Measurements from ENCODE around the gene AP3S2. TPM values are rescaled to one million over a fixed set of nuclear protein-coding genes. Genes with fewer than 3 reads are reported as not detected.
"Not testable (repeated sequence)": the region's sequence is repeated elsewhere in the genome, so short reads cannot be mapped to it uniquely, and the experiment has no call there.

The AP3S2 gene
- total RNA-seq, 1 experiment from 2014 or later, result 23.3 TPM

GRCh38 chr15:89939910-89940309 is 46.1 kb upstream of the AP3S2 start:
- no peaks in the 10 kb centered on the region for H4K20me1 ChIP-seq (ENCODE audit: insufficient read depth)
- H2AFZ ChIP-seq (ENCODE audit: low read depth, low read length, poor library complexity, severe bottlenecking), result no peak overlapping the region
- H3K4me3 ChIP-seq (replicated peaks in 1 of 2; ENCODE audit: low read depth in 1 of 2, low read length in 2 of 2), result no peak overlapping the region
- H3K4me2 ChIP-seq (ENCODE audit: low read length), result no peak overlapping the region
- intact Hi-C loops (cut with micrococcal nuclease), result no loop called here
- H3K36me3 ChIP-seq (ENCODE audit: control insufficient read depth in 1 of 2, insufficient read depth in 2 of 2, low read length in 2 of 2), result no peaks in the 10 kb centered on the region
- H3K27me3 ChIP-seq (ENCODE audit: insufficient read depth, low read length), result no peaks in the 10 kb centered on the region
- H3K79me2 ChIP-seq (ENCODE audit: insufficient read depth, low read length), result no peaks in the 10 kb centered on the region
- no peak for TF ChIP-seq SP1 (IDR thresholded peaks at IDR 0.05; ENCODE audit: low read depth)
- no peak for TF ChIP-seq SRF (IDR thresholded peaks at IDR 0.05; ENCODE audit: low read depth)
- TF ChIP-seq CTCF (IDR thresholded peaks at IDR 0.05 in 2 of 3, conservative IDR thresholded peaks at IDR 0.05 in 1 of 3; ENCODE audit: borderline replicate concordance in 1 of 3, insufficient read depth in 1 of 3, low read depth in 2 of 3, low read length in 2 of 3), result no peak
- TF ChIP-seq CEBPB (IDR thresholded peaks at IDR 0.05; ENCODE audit: low read depth), result no peak
- TF ChIP-seq, protein P1, sequence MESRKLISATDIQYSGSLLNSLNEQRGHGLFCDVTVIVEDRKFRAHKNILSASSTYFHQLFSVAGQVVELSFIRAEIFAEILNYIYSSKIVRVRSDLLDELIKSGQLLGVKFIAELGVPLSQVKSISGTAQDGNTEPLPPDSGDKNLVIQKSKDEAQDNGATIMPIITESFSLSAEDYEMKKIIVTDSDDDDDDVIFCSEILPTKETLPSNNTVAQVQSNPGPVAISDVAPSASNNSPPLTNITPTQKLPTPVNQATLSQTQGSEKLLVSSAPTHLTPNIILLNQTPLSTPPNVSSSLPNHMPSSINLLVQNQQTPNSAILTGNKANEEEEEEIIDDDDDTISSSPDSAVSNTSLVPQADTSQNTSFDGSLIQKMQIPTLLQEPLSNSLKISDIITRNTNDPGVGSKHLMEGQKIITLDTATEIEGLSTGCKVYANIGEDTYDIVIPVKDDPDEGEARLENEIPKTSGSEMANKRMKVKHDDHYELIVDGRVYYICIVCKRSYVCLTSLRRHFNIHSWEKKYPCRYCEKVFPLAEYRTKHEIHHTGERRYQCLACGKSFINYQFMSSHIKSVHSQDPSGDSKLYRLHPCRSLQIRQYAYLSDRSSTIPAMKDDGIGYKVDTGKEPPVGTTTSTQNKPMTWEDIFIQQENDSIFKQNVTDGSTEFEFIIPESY (IDR thresholded peaks at IDR 0.05; ENCODE audit: extremely low read depth, insufficient replicate concordance, low read length), result no peak
- TF ChIP-seq EZH2 (IDR thresholded peaks at IDR 0.05), result no peak
- no peak for TF ChIP-seq SIN3A (IDR thresholded peaks at IDR 0.05; ENCODE audit: low read depth)
- no peak for TF ChIP-seq ELF1 (IDR thresholded peaks at IDR 0.05; ENCODE audit: borderline replicate concordance, low read depth)
- TF ChIP-seq ATF3 (IDR thresholded peaks at IDR 0.05), result no peak
- TF ChIP-seq EZH2phosphoT487 (IDR thresholded peaks at IDR 0.05; ENCODE audit: borderline replicate concordance), result no peak
- no peak overlapping the region for H3K9ac ChIP-seq (ENCODE audit: low read length)
- no peak for DNase-seq (ENCODE audit: low read depth, low spot score)
- BruUV-seq (replicated peaks), result no TSS peak
- no peaks in the 10 kb centered on the region for H3K9me2 ChIP-seq (ENCODE audit: insufficient read depth)
- ATAC-seq, result no peak
- POLR2A ChIA-PET, result no interaction called here
- H3K9me3 ChIP-seq (ENCODE audit: control insufficient read depth in 1 of 2, insufficient read depth in 1 of 2, low read depth in 1 of 2, low read length in 2 of 2), result no peaks in the 10 kb centered on the region
- RAD21 ChIA-PET (ENCODE audit: low non-redundant PET in 1 of 2, low total read pairs in 2 of 2, uncharacterized antibody in 2 of 2, unreplicated experiment in 2 of 2), result no interaction called here
- no peaks in the 10 kb centered on the region for H3K4me1 ChIP-seq (ENCODE audit: control insufficient read depth in 1 of 2, insufficient read depth in 2 of 2, low read length in 2 of 2)
- CTCF ChIA-PET, result interaction anchor here (2.6 kb wide), 1 partner anchor 32 kb away, joined by 8 read pairs; no protein-coding TSS in a partner anchor
- H3K27ac ChIP-seq (ENCODE audit: low read depth, low read length), result no peak overlapping the region

DNA sequence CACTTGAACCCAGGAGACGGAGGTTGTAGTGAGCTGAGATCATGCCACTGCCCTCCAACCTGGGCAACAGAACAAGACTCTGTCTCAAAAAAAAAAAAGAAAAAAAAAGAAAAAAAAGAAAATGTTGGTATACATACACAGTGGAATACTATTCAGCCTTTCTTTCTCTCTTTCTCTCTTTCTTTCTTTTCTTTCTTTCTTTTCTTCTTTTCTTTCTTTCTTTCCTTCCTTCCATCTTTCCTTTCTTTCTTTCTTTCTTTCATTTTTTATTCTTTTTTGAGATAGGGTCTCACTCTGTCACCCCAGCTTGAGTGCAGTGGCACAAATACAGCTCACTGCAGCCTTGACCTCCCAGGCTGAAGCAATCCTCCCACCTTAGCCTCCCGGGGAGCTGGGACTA is 45.6 kb upstream of the AP3S2 start:
- H3K4me2 ChIP-seq (ENCODE audit: low read length); H3K9ac ChIP-seq (ENCODE audit: low read length); RAD21 ChIA-PET (ENCODE audit: low non-redundant PET in 1 of 2, low total read pairs in 2 of 2, uncharacterized antibody in 2 of 2, unreplicated experiment in 2 of 2); H2AFZ ChIP-seq (ENCODE audit: low read depth, low read length, poor library complexity, severe bottlenecking); H3K27me3 ChIP-seq (ENCODE audit: insufficient read depth, low read length); intact Hi-C loops (cut with micrococcal nuclease); H4K20me1 ChIP-seq (ENCODE audit: insufficient read depth); DNase-seq (ENCODE audit: low read depth, low spot score); H3K79me2 ChIP-seq (ENCODE audit: insufficient read depth, low read length); H3K4me1 ChIP-seq (ENCODE audit: control insufficient read depth in 1 of 2, insufficient read depth in 2 of 2, low read length in 2 of 2); BruUV-seq (replicated peaks); H3K4me3 ChIP-seq (replicated peaks in 1 of 2; ENCODE audit: low read depth in 1 of 2, low read length in 2 of 2); H3K27ac ChIP-seq (ENCODE audit: low read depth, low read length); ATAC-seq; H3K9me3 ChIP-seq (ENCODE audit: control insufficient read depth in 1 of 2, insufficient read depth in 1 of 2, low read depth in 1 of 2, low read length in 2 of 2); POLR2A ChIA-PET; H3K36me3 ChIP-seq (ENCODE audit: control insufficient read depth in 1 of 2, insufficient read depth in 2 of 2, low read length in 2 of 2); H3K9me2 ChIP-seq (ENCODE audit: insufficient read depth): not testable (repeated sequence)
- CTCF ChIA-PET, result interaction anchor here (2.6 kb wide), 1 partner anchor 32 kb away, joined by 8 read pairs; no protein-coding TSS in a partner anchor
